ENCODE measurements around the gene GH1. TPM values are rescaled to one million over a fixed set of nuclear protein-coding genes. Genes with fewer than 3 reads are reported as not detected.
"Not testable (repeated sequence)": the region's sequence is repeated elsewhere in the genome, so short reads cannot be mapped to it uniquely, and the experiment has no call there.

Gene GH1
- not detected for polyA plus RNA-seq (2013, experiment 1 of 2)
- polyA plus RNA-seq (2013, experiment 2 of 2) = not detected

- H3K36me3 ChIP-seq (ENCODE audit: insufficient read depth, low read length); H3K9ac ChIP-seq (ENCODE audit: low read depth, low read length); H3K27ac ChIP-seq (ENCODE audit: low read depth, low read length); H3K9me3 ChIP-seq (ENCODE audit: insufficient read depth, low read depth, low read length); H3K27me3 ChIP-seq (ENCODE audit: insufficient read depth, low read length); H3K4me1 ChIP-seq (ENCODE audit: insufficient read depth, low read length): not testable (repeated sequence)
- WGBS = 62% methylated on average over 8 of the region's 10 CpGs
- peak within 1 kb of the TSS; percentile 43 for H3K4me3 ChIP-seq (ENCODE audit: low read length)
These were observed at the start of gene GH1 for GRCh38 chr17:63918789-63919305. GH1 (minus strand) TSS chr17:63918839; CDS start chr17:63918776, 63 bp downstream.

- Histone ChIP-seq H3K27me3 (ENCODE audit: insufficient read depth, low read length) (no peaks in the 10 kb centered on the region), H3K27ac (ENCODE audit: low read depth, low read length) (no peak overlapping the region), H3K36me3 (ENCODE audit: insufficient read depth, low read length) (no peaks in the 10 kb centered on the region), H3K4me1 (ENCODE audit: insufficient read depth, low read length) (no peaks in the 10 kb centered on the region), H3K9me3 (ENCODE audit: insufficient read depth, low read depth, low read length) (no peaks in the 10 kb centered on the region), H3K4me3 (ENCODE audit: low read length) (no peak overlapping the region), H3K9ac (ENCODE audit: low read depth, low read length) (no peak overlapping the region)
- 93% methylated on average over 19 of the region's 19 CpGs for WGBS
These were observed 49.3 kb upstream of the GH1 start for GRCh38 chr17:63967953-63968352.

GRCh38 chr17:63966646-63967264 is 48.1 kb upstream of the GH1 start:
- 91% methylated on average over 11 of the region's 11 CpGs for WGBS
- no peaks in the 10 kb centered on the region for H3K27me3 ChIP-seq (ENCODE audit: insufficient read depth, low read length)
- peaks cover 10% of the 10 kb centered on the region; the same call in 1 of the 2 replicates for H3K4me1 ChIP-seq (ENCODE audit: insufficient read depth, low read length)
- H3K4me3 ChIP-seq (ENCODE audit: low read length) = no peak overlapping the region
- no peaks in the 10 kb centered on the region for H3K9me3 ChIP-seq (ENCODE audit: insufficient read depth, low read depth, low read length)
- H3K9ac ChIP-seq (ENCODE audit: low read depth, low read length) = no peak overlapping the region
- H3K27ac ChIP-seq (ENCODE audit: low read depth, low read length) = no peak overlapping the region
- no peaks in the 10 kb centered on the region for H3K36me3 ChIP-seq (ENCODE audit: insufficient read depth, low read length)

GRCh38 chr17:63963123-63963522 is 44.5 kb upstream of the GH1 start:
- H3K36me3 ChIP-seq (ENCODE audit: insufficient read depth, low read length) = no peaks in the 10 kb centered on the region
- H3K27me3 ChIP-seq (ENCODE audit: insufficient read depth, low read length) = no peaks in the 10 kb centered on the region
- H3K9me3 ChIP-seq (ENCODE audit: insufficient read depth, low read depth, low read length) = no peaks in the 10 kb centered on the region
- no peak overlapping the region for H3K9ac ChIP-seq (ENCODE audit: low read depth, low read length)
- 95% methylated on average over 4 of the region's 4 CpGs for WGBS
- no peak overlapping the region for H3K4me3 ChIP-seq (ENCODE audit: low read length)
- H3K27ac ChIP-seq (ENCODE audit: low read depth, low read length) = no peak overlapping the region
- peaks cover 15% of the 10 kb centered on the region; the same call in 1 of the 2 replicates for H3K4me1 ChIP-seq (ENCODE audit: insufficient read depth, low read length)

- Histone ChIP-seq H3K9me3 (ENCODE audit: insufficient read depth, low read depth, low read length) (no peaks in the 10 kb centered on the region), H3K9ac (ENCODE audit: low read depth, low read length) (no peak overlapping the region), H3K36me3 (ENCODE audit: insufficient read depth, low read length) (no peaks in the 10 kb centered on the region), H3K4me3 (ENCODE audit: low read length) (0 out of 2 replicates have a peak overlapping the region, but pooled peaks have one; percentile 18), H3K4me1 (ENCODE audit: insufficient read depth, low read length) (peaks cover 15% of the 10 kb centered on the region; the same call in 1 of the 2 replicates), H3K27me3 (ENCODE audit: insufficient read depth, low read length) (no peaks in the 10 kb centered on the region), H3K27ac (ENCODE audit: low read depth, low read length) (0 out of 2 replicates have a peak overlapping the region, but pooled peaks have one; percentile 41)
- 34% methylated on average over 10 of the region's 10 CpGs for WGBS
These were observed 43.7 kb upstream of the GH1 start for GRCh38 chr17:63962298-63962744.

GRCh38 chr17:63961355-63962212 is 42.9 kb upstream of the GH1 start:
- Histone ChIP-seq H3K36me3 (ENCODE audit: insufficient read depth, low read length) (no peaks in the 10 kb centered on the region), H3K9me3 (ENCODE audit: insufficient read depth, low read depth, low read length) (no peaks in the 10 kb centered on the region), H3K4me1 (ENCODE audit: insufficient read depth, low read length) (peaks cover 15% of the 10 kb centered on the region; the same call in 1 of the 2 replicates), H3K27me3 (ENCODE audit: insufficient read depth, low read length) (no peaks in the 10 kb centered on the region), H3K9ac (ENCODE audit: low read depth, low read length) (peak overlapping the region; percentile 48), H3K27ac (ENCODE audit: low read depth, low read length) (peak overlapping the region; percentile 41; the same call in 1 of the 2 replicates), H3K4me3 (ENCODE audit: low read length) (peak overlapping the region; percentile 54)
- 10% methylated on average over 37 of the region's 37 CpGs for WGBS

GRCh38 chr17:63960430-63960829 is 41.8 kb upstream of the GH1 start:
- no peaks in the 10 kb centered on the region for H3K36me3 ChIP-seq (ENCODE audit: insufficient read depth, low read length)
- peak overlapping the region; percentile 54 for H3K4me3 ChIP-seq (ENCODE audit: low read length)
- H3K4me1 ChIP-seq (ENCODE audit: insufficient read depth, low read length) = peaks cover 15% of the 10 kb centered on the region; the same call in 1 of the 2 replicates
- H3K9me3 ChIP-seq (ENCODE audit: insufficient read depth, low read depth, low read length) = no peaks in the 10 kb centered on the region
- no peaks in the 10 kb centered on the region for H3K27me3 ChIP-seq (ENCODE audit: insufficient read depth, low read length)
- H3K27ac ChIP-seq (ENCODE audit: low read depth, low read length) = no peak overlapping the region
- no peak overlapping the region for H3K9ac ChIP-seq (ENCODE audit: low read depth, low read length)
- WGBS = 16% methylated on average over 7 of the region's 7 CpGs

- H3K4me1 ChIP-seq (ENCODE audit: insufficient read depth, low read length) = peaks cover 15% of the 10 kb centered on the region; the same call in 1 of the 2 replicates
- WGBS = 69% methylated on average over 9 of the region's 9 CpGs
- no peaks in the 10 kb centered on the region for H3K9me3 ChIP-seq (ENCODE audit: insufficient read depth, low read depth, low read length)
- H3K4me3 ChIP-seq (ENCODE audit: low read length) = peak overlapping the region; percentile 54; the same call in 1 of the 2 replicates
- no peak overlapping the region for H3K27ac ChIP-seq (ENCODE audit: low read depth, low read length)
- H3K36me3 ChIP-seq (ENCODE audit: insufficient read depth, low read length) = no peaks in the 10 kb centered on the region
- H3K9ac ChIP-seq (ENCODE audit: low read depth, low read length) = no peak overlapping the region
- no peaks in the 10 kb centered on the region for H3K27me3 ChIP-seq (ENCODE audit: insufficient read depth, low read length)
These were observed 41.4 kb upstream of the GH1 start for GRCh38 chr17:63960006-63960405.

- Histone ChIP-seq H3K36me3 (ENCODE audit: insufficient read depth, low read length) (no peaks in the 10 kb centered on the region), H3K4me3 (ENCODE audit: low read length) (no peak overlapping the region), H3K4me1 (ENCODE audit: insufficient read depth, low read length) (0 out of 2 replicates have a peak, but pooled peaks cover 6% of the 10 kb centered on the region), H3K9me3 (ENCODE audit: insufficient read depth, low read depth, low read length) (no peaks in the 10 kb centered on the region), H3K27me3 (ENCODE audit: insufficient read depth, low read length) (no peaks in the 10 kb centered on the region), H3K27ac (ENCODE audit: low read depth, low read length) (no peak overlapping the region), H3K9ac (ENCODE audit: low read depth, low read length) (no peak overlapping the region)
- WGBS = 92% methylated on average over 5 of the region's 5 CpGs
These were observed 37.8 kb upstream of the GH1 start for GRCh38 chr17:63956296-63956920.

GRCh38 chr17:63955791-63956190 is 37.2 kb upstream of the GH1 start:
- no peaks in the 10 kb centered on the region for H3K36me3 ChIP-seq (ENCODE audit: insufficient read depth, low read length)
- 92% methylated on average over 4 of the region's 4 CpGs for WGBS
- H3K9ac ChIP-seq (ENCODE audit: low read depth, low read length) = no peak overlapping the region
- H3K4me3 ChIP-seq (ENCODE audit: low read length) = no peak overlapping the region
- H3K27me3 ChIP-seq (ENCODE audit: insufficient read depth, low read length) = no peaks in the 10 kb centered on the region
- H3K27ac ChIP-seq (ENCODE audit: low read depth, low read length) = no peak overlapping the region
- H3K4me1 ChIP-seq (ENCODE audit: insufficient read depth, low read length) = 0 out of 2 replicates have a peak, but pooled peaks cover 6% of the 10 kb centered on the region
- no peaks in the 10 kb centered on the region for H3K9me3 ChIP-seq (ENCODE audit: insufficient read depth, low read depth, low read length)

All from HUES64 (cell line).